Activated T-helper 1 cell treated with anti-CD3 and anti-CD28 coated beads, Interleukin-12 subunit alpha, Interleukin-12 subunit beta, Interleukin-2, Interleukin-4 antibody, amounts not matched to agents 30 ng/mL and 10 ng/mL and 1 ng/mL, durations not matched to agents 14 hours and 24 hours and 36 hours (primary cell): ENCODE data around the gene GHRL. TPM values are rescaled to one million over a fixed set of nuclear protein-coding genes. Genes with fewer than 3 reads are reported as not detected.
"Not testable (repeated sequence)": the region's sequence is repeated elsewhere in the genome, so short reads cannot be mapped to it uniquely, and the experiment has no call there.

Source experiments
- DNase-seq: peaks from one replicate; pipeline ENCODE4 v3.0.0; 2021; ENCODE audit warnings: low spot score
- H3K27ac Mint-ChIP-seq: one replicate; pipeline ENCODE4 v1.8.0; 2021; ENCODE audit warnings: mild to moderate bottlenecking, mixed read lengths
- H3K27me3 Mint-ChIP-seq: one replicate; pipeline ENCODE4 v1.8.0; 2022; ENCODE audit warnings: mild to moderate bottlenecking, moderate library complexity, mixed read lengths; ENCODE audit not compliant: insufficient read depth
- H3K36me3 Mint-ChIP-seq: one replicate; pipeline ENCODE4 v1.8.0; 2021; ENCODE audit warnings: low read depth, mixed read lengths
- H3K4me1 Mint-ChIP-seq: one replicate; pipeline ENCODE4 v1.8.0; 2021; ENCODE audit warnings: low read depth, mixed read lengths
- H3K4me3 Mint-ChIP-seq: one replicate; pipeline ENCODE4 v1.8.0; 2021; ENCODE audit warnings: mild to moderate bottlenecking, moderate library complexity, mixed read lengths
- H3K9me3 Mint-ChIP-seq: one replicate; pipeline ENCODE4 v1.8.0; 2021; ENCODE audit warnings: mixed read lengths
- intact Hi-C: fragments of 100-400 bp; cut with micrococcal nuclease; formaldehyde crosslinking; loops from one replicate; pipeline ENCODE4 v1.15.1; 2024
- total RNA-seq: library from RNA; stranded (reverse); gene quantifications from 2 replicates; pipeline ENCODE4 v1.2.3, GENCODE V29; 2022

GHRL gene
- total RNA-seq, 1 donor from 2014 or later, result 1.8 TPM

- no peak for DNase-seq
- H3K4me1 Mint-ChIP-seq, result peaks cover 42% of the 10 kb centered on the region
- no peaks in the 10 kb centered on the region for H3K9me3 Mint-ChIP-seq
- peaks cover 44% of the 10 kb centered on the region for H3K36me3 Mint-ChIP-seq
- no peak overlapping the region for H3K4me3 Mint-ChIP-seq
- no peaks in the 10 kb centered on the region for H3K27me3 Mint-ChIP-seq
- intact Hi-C loops, result no loop called here
- H3K27ac Mint-ChIP-seq, result no peak overlapping the region
Measured at GRCh38 chr3:10274601-10275000, 18.1 kb downstream of the GHRL start.

GRCh38 chr3:10273702-10274305 lies 18.9 kb downstream of the GHRL start:
- H3K27me3 Mint-ChIP-seq, result no peaks in the 10 kb centered on the region
- intact Hi-C loops, result no loop called here
- DNase-seq, result no peak
- H3K9me3 Mint-ChIP-seq, result no peaks in the 10 kb centered on the region
- peak overlapping the region; percentile 15 for H3K4me3 Mint-ChIP-seq
- peaks cover 38% of the 10 kb centered on the region for H3K4me1 Mint-ChIP-seq
- peaks cover 43% of the 10 kb centered on the region for H3K36me3 Mint-ChIP-seq
- peak overlapping the region; percentile 6 for H3K27ac Mint-ChIP-seq

- Mint-ChIP-seq H3K36me3 (peaks cover 44% of the 10 kb centered on the region), H3K4me1 (peaks cover 41% of the 10 kb centered on the region), H3K27ac (peak overlapping the region; percentile 76), H3K9me3 (no peaks in the 10 kb centered on the region), H3K4me3 (peak overlapping the region; percentile 4), H3K27me3 (no peaks in the 10 kb centered on the region)
- DNase-seq, result no peak
- intact Hi-C loops, result no loop called here
Measured at GRCh38 chr3:10272977-10273376, 19.8 kb downstream of the GHRL start.

- H3K9me3 Mint-ChIP-seq, H3K27ac Mint-ChIP-seq, H3K4me3 Mint-ChIP-seq, H3K27me3 Mint-ChIP-seq, DNase-seq, intact Hi-C loops: not testable (repeated sequence)
- Mint-ChIP-seq H3K4me1 (peaks cover 41% of the 10 kb centered on the region), H3K36me3 (peaks cover 41% of the 10 kb centered on the region)
Measured at GRCh38 chr3:10272476-10272875, 20.3 kb downstream of the GHRL start.

GRCh38 chr3:10269443-10269842 lies 23.3 kb downstream of the GHRL start:
- H3K27ac Mint-ChIP-seq, result no peak overlapping the region
- DNase-seq, result no peak
- H3K9me3 Mint-ChIP-seq, result no peaks in the 10 kb centered on the region
- no peak overlapping the region for H3K4me3 Mint-ChIP-seq
- peaks cover 50% of the 10 kb centered on the region for H3K36me3 Mint-ChIP-seq
- H3K27me3 Mint-ChIP-seq, result no peaks in the 10 kb centered on the region
- peaks cover 56% of the 10 kb centered on the region for H3K4me1 Mint-ChIP-seq
- intact Hi-C loops, result no loop called here

GRCh38 chr3:10268930-10269329 lies 23.8 kb downstream of the GHRL start:
- peak overlapping the region; percentile 29 for H3K27ac Mint-ChIP-seq
- peaks cover 56% of the 10 kb centered on the region for H3K4me1 Mint-ChIP-seq
- peaks cover 48% of the 10 kb centered on the region for H3K36me3 Mint-ChIP-seq
- intact Hi-C loops, result no loop called here
- H3K4me3 Mint-ChIP-seq, result no peak overlapping the region
- no peak for DNase-seq
- H3K27me3 Mint-ChIP-seq, result no peaks in the 10 kb centered on the region
- H3K9me3 Mint-ChIP-seq, result no peaks in the 10 kb centered on the region

GRCh38 chr3:10268116-10268515 lies 24.6 kb downstream of the GHRL start:
- Mint-ChIP-seq H3K36me3 (peaks cover 51% of the 10 kb centered on the region), H3K4me1 (peaks cover 56% of the 10 kb centered on the region), H3K9me3 (no peaks in the 10 kb centered on the region), H3K4me3 (no peak overlapping the region), H3K27ac (no peak overlapping the region), H3K27me3 (no peaks in the 10 kb centered on the region)
- intact Hi-C loops, result no loop called here
- DNase-seq, result no peak

GRCh38 chr3:10266936-10267335 lies 25.8 kb downstream of the GHRL start:
- peaks cover 53% of the 10 kb centered on the region for H3K36me3 Mint-ChIP-seq

GRCh38 chr3:10265833-10266232 lies 26.9 kb downstream of the GHRL start:
- Mint-ChIP-seq H3K9me3 (no peaks in the 10 kb centered on the region), H3K4me3 (peak overlapping the region; percentile 65), H3K27me3 (no peaks in the 10 kb centered on the region), H3K4me1 (peaks cover 63% of the 10 kb centered on the region), H3K27ac (peak overlapping the region; percentile 65), H3K36me3 (peaks cover 57% of the 10 kb centered on the region)
- DNase-seq, result no peak
- intact Hi-C loops, result no loop called here

More at GRCh38 chr3:10266936-10267335, 25.8 kb downstream of the GHRL start:
- intact Hi-C loops, DNase-seq, H3K27me3 Mint-ChIP-seq, H3K9me3 Mint-ChIP-seq, H3K27ac Mint-ChIP-seq: not testable (repeated sequence)
- Mint-ChIP-seq H3K4me3 (peak overlapping the region; percentile 34), H3K4me1 (peaks cover 58% of the 10 kb centered on the region)

- Mint-ChIP-seq H3K36me3 (peaks cover 63% of the 10 kb centered on the region), H3K27me3 (no peaks in the 10 kb centered on the region), H3K4me1 (peaks cover 74% of the 10 kb centered on the region), H3K27ac (peak overlapping the region; percentile 80), H3K4me3 (peak overlapping the region; percentile 79), H3K9me3 (no peaks in the 10 kb centered on the region)
- intact Hi-C loops, result loop anchor here (1.0 to 5.0 kb wide), 5 partner anchors 14 to 148 kb away; partner anchors contain the start of gene VHL
- DNase-seq, result peak; percentile 51
Measured at GRCh38 chr3:10263646-10264363, 28.9 kb downstream of the GHRL start.

- Mint-ChIP-seq H3K27ac (peak overlapping the region; percentile 45), H3K4me1 (peaks cover 61% of the 10 kb centered on the region), H3K9me3 (no peaks in the 10 kb centered on the region), H3K27me3 (no peaks in the 10 kb centered on the region), H3K4me3 (no peak overlapping the region), H3K36me3 (peaks cover 55% of the 10 kb centered on the region)
- DNase-seq, result no peak
- intact Hi-C loops, result loop anchor here (5.0 kb wide), 2 partner anchors 35 to 120 kb away; partner anchors contain the start of gene VHL
Measured at GRCh38 chr3:10262027-10262426, 30.7 kb downstream of the GHRL start.

GRCh38 chr3:10260211-10260701 lies 32.5 kb downstream of the GHRL start:
- Mint-ChIP-seq H3K27me3 (no peaks in the 10 kb centered on the region), H3K36me3 (peaks cover 58% of the 10 kb centered on the region), H3K4me3 (no peak overlapping the region), H3K27ac (no peak overlapping the region), H3K9me3 (no peaks in the 10 kb centered on the region), H3K4me1 (peaks cover 64% of the 10 kb centered on the region)
- intact Hi-C loops, result loop anchor here (5.0 kb wide), 2 partner anchors 37 to 118 kb away; partner anchors contain the start of gene VHL
- no peak for DNase-seq

- intact Hi-C loops, result loop anchor here (5.0 kb wide), 2 partner anchors 38 to 117 kb away; partner anchors contain the start of gene VHL
- no peak for DNase-seq
- no peak overlapping the region for H3K27ac Mint-ChIP-seq
- no peaks in the 10 kb centered on the region for H3K27me3 Mint-ChIP-seq
- peaks cover 68% of the 10 kb centered on the region for H3K4me1 Mint-ChIP-seq
- H3K4me3 Mint-ChIP-seq, result no peak overlapping the region
- no peaks in the 10 kb centered on the region for H3K9me3 Mint-ChIP-seq
- peaks cover 61% of the 10 kb centered on the region for H3K36me3 Mint-ChIP-seq
Measured at GRCh38 chr3:10259798-10260197, 32.9 kb downstream of the GHRL start.
